HEK293 (cell line): ENCODE data around the gene KBTBD8.

Source experiments
- CTCF ChIA-PET: fragments of 350-600 bp; formaldehyde crosslinking; extraction: SDS; loops from one replicate; lab custom pipeline; 2021; ENCODE audit warnings: antibody characterized with exemption; lab: Yijun Ruan, JAX
- POLR2A ChIA-PET: fragments of 300-600 bp; formaldehyde crosslinking; extraction: SDS; loops from one replicate; lab custom pipeline; 2020; ENCODE audit warnings: antibody characterized with exemption, inconsistent platforms; lab: Yijun Ruan, JAX
- H3K27ac ChIP-seq: fragments of 200-500 bp; sonication (Bioruptor generic); 2 replicates; pipeline ENCODE4 v1.5.1; 2014; ENCODE audit warnings: low read depth, low read length, control low read depth, inconsistent platforms; ENCODE audit errors: extremely low read depth
- H3K36me3 ChIP-seq, 2 experiments: fragments of 200-500 bp in 1 of 2; sonication (Bioruptor generic) in 1 of 2; 1 replicate in 1 of 2; 2 replicates in 1 of 2; pipeline ENCODE4 v1.5.1; 2014 to 2017; ENCODE audit warnings: inconsistent platforms in 2 of 2, low read length in 2 of 2; ENCODE audit not compliant: control insufficient read depth in 2 of 2, insufficient read depth in 1 of 2
- H3K4me1 ChIP-seq: fragments of 200-500 bp; sonication (Bioruptor generic); 2 replicates; pipeline ENCODE4 v1.5.1; 2014; ENCODE audit warnings: mild to moderate bottlenecking, low read length, inconsistent platforms; ENCODE audit not compliant: control insufficient read depth, insufficient read depth
- H3K4me3 ChIP-seq: 2 replicates; pipeline ENCODE4 v1.5.1; 2011; ENCODE audit warnings: low read depth, mild to moderate bottlenecking, control low read depth, low read length, moderate library complexity
- H3K9me3 ChIP-seq: fragments of 200-500 bp; sonication (Bioruptor generic); 2 replicates; pipeline ENCODE4 v1.5.1; 2014; ENCODE audit warnings: low read depth, low read length, inconsistent platforms; ENCODE audit not compliant: control insufficient read depth, insufficient read depth
- IKZF3 ChIP-seq: fragments of 450-650 bp; IDR thresholded peaks from 2 replicates; pipeline ENCODE4 v1.5.0; 2018; ENCODE audit warnings: missing biosample characterization, mild to moderate bottlenecking, missing genetic modification characterization, moderate library complexity
- MYNN ChIP-seq: fragments of 450-650 bp; formaldehyde crosslinking; IDR thresholded peaks from 2 replicates; pipeline ENCODE4 v1.5.1; 2016; ENCODE audit warnings: missing biosample characterization, missing genetic modification characterization, borderline replicate concordance
- SALL2 ChIP-seq: fragments of 450-650 bp; formaldehyde crosslinking; IDR thresholded peaks from 2 replicates; pipeline ENCODE4 v1.5.0; 2017; ENCODE audit warnings: missing biosample characterization, mild to moderate bottlenecking, missing genetic modification characterization, borderline replicate concordance
- ZBTB17 ChIP-seq: fragments of 450-650 bp; formaldehyde crosslinking; IDR thresholded peaks from 2 replicates; pipeline ENCODE4 v1.5.1; 2016; ENCODE audit warnings: missing biosample characterization, missing genetic modification characterization
- ZFP3 ChIP-seq: fragments of 450-650 bp; formaldehyde crosslinking; IDR thresholded peaks from 2 replicates; pipeline ENCODE4 v1.5.1; 2016; ENCODE audit warnings: low read depth, missing biosample characterization, missing genetic modification characterization
- ZNF121 ChIP-seq: fragments of 450-650 bp; formaldehyde crosslinking; IDR thresholded peaks from 2 replicates; pipeline ENCODE4 v1.5.1; 2016; ENCODE audit warnings: missing biosample characterization, missing genetic modification characterization
- ZNF132 ChIP-seq: fragments of 450-650 bp; formaldehyde crosslinking; IDR thresholded peaks from 2 replicates; pipeline ENCODE4 v1.5.1; 2017; ENCODE audit warnings: missing biosample characterization, missing genetic modification characterization, borderline replicate concordance
- ZNF324 ChIP-seq: fragments of 450-650 bp; formaldehyde crosslinking; IDR thresholded peaks from 2 replicates; pipeline ENCODE4 v1.5.1; 2016; ENCODE audit warnings: missing biosample characterization, missing genetic modification characterization
- ZNF335 ChIP-seq: fragments of 450-650 bp; formaldehyde crosslinking; conservative IDR thresholded peaks from 2 replicates; pipeline ENCODE4 v1.5.1; 2016; ENCODE audit warnings: missing biosample characterization, missing genetic modification characterization
- ZNF404 ChIP-seq: fragments of 450-650 bp; formaldehyde crosslinking; IDR thresholded peaks from 2 replicates; pipeline ENCODE4 v1.5.1; 2017; ENCODE audit warnings: missing biosample characterization, missing genetic modification characterization
- ZNF423 ChIP-seq: fragments of 450-650 bp; formaldehyde crosslinking; IDR thresholded peaks from 2 replicates; pipeline ENCODE4 v1.5.1; 2016; ENCODE audit warnings: missing biosample characterization, missing genetic modification characterization
- ZNF433 ChIP-seq: fragments of 450-650 bp; formaldehyde crosslinking; IDR thresholded peaks from 2 replicates; pipeline ENCODE4 v1.5.1; 2016; ENCODE audit warnings: missing biosample characterization, missing genetic modification characterization, low read depth
- ZNF510 ChIP-seq: fragments of 450-650 bp; formaldehyde crosslinking; IDR thresholded peaks from 2 replicates; pipeline ENCODE4 v1.5.1; 2018; ENCODE audit warnings: mild to moderate bottlenecking, missing genetic modification characterization, missing biosample characterization; ENCODE audit not compliant: insufficient replicate concordance
- ZNF544 ChIP-seq: fragments of 450-650 bp; formaldehyde crosslinking; IDR thresholded peaks from 2 replicates; pipeline ENCODE4 v1.5.0; 2017; ENCODE audit warnings: missing biosample characterization, missing genetic modification characterization
- ZNF555 ChIP-seq: fragments of 450-650 bp; formaldehyde crosslinking; conservative IDR thresholded peaks from 2 replicates; pipeline ENCODE4 v1.5.1; 2017; ENCODE audit warnings: missing biosample characterization, mild to moderate bottlenecking, missing genetic modification characterization, inconsistent platforms
- ZNF560 ChIP-seq: fragments of 450-650 bp; formaldehyde crosslinking; IDR thresholded peaks from 2 replicates; pipeline ENCODE4 v1.5.1; 2017; ENCODE audit warnings: missing biosample characterization, missing genetic modification characterization, borderline replicate concordance
- ZNF585B ChIP-seq: fragments of 450-650 bp; formaldehyde crosslinking; IDR thresholded peaks from 2 replicates; pipeline ENCODE4 v1.5.1; 2016; ENCODE audit warnings: missing biosample characterization, missing genetic modification characterization
- ZNF600 ChIP-seq: fragments of 450-650 bp; formaldehyde crosslinking; IDR thresholded peaks from 2 replicates; pipeline ENCODE4 v1.5.1; 2016; ENCODE audit warnings: missing biosample characterization, missing genetic modification characterization
- ZNF629 ChIP-seq: fragments of 450-650 bp; formaldehyde crosslinking; IDR thresholded peaks from 2 replicates; pipeline ENCODE4 v1.5.1; 2017; ENCODE audit warnings: missing biosample characterization, missing genetic modification characterization
- TF ChIP-seq, protein P1 (sequence below): fragments of 450-650 bp; formaldehyde crosslinking; IDR thresholded peaks from 2 replicates; pipeline ENCODE4 v1.5.1; 2016; ENCODE audit warnings: missing biosample characterization, missing genetic modification characterization
- TF ChIP-seq, protein P2 (sequence below): fragments of 450-650 bp; formaldehyde crosslinking; IDR thresholded peaks from 2 replicates; pipeline ENCODE4 v1.5.1; 2017; ENCODE audit warnings: missing biosample characterization, mild to moderate bottlenecking, missing genetic modification characterization, moderate library complexity
- TF ChIP-seq, protein P3 (sequence below): fragments of 450-650 bp; formaldehyde crosslinking; IDR thresholded peaks from 2 replicates; pipeline ENCODE4 v1.5.1; 2017; ENCODE audit warnings: missing biosample characterization, missing genetic modification characterization
- TF ChIP-seq, protein P4 (sequence below): fragments of 450-650 bp; formaldehyde crosslinking; IDR thresholded peaks from 2 replicates; pipeline ENCODE4 v1.5.1; 2016; ENCODE audit warnings: missing biosample characterization, missing genetic modification characterization
- TF ChIP-seq, protein P5 (sequence below): fragments of 450-650 bp; formaldehyde crosslinking; IDR thresholded peaks from 2 replicates; pipeline ENCODE4 v1.5.1; 2017; ENCODE audit warnings: missing biosample characterization, missing genetic modification characterization

Gene KBTBD8

DNA sequence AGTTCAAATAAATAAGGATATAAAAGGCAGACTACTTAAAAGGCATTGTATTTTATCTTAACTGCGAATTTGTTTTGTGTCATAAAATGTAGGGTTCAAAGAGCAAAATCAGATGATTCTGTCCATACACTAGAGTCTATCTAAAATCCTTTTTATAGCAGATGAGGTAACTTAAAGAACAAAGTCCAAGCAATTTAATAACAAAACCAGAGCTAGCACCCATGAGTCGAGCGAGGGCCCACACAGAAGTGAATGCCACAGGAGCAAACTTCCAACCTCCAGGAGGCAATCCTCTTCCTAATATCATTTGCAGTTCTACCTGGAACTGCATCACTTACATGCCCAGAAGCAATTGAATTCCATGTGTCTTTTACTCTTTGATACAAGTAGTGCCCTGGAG, 35.4 kb upstream of the KBTBD8 start:
- no peaks in the 10 kb centered on the region for H3K4me1 ChIP-seq
- POLR2A ChIA-PET = no interaction called here
- TF ChIP-seq ZNF560 (no peak), ZNF600 (tag by site-specific recombination) (no peak), ZBTB17 (tag by site-specific recombination) (no peak), MYNN (no peak), ZNF324 (tag by site-specific recombination) (no peak), ZNF433 (tag by site-specific recombination) (no peak), SALL2 (tag by site-specific recombination) (no peak), ZNF555 (tag by site-specific recombination) (no peak), ZNF335 (tag by site-specific recombination) (no peak), ZNF629 (tag by site-specific recombination) (no peak), ZNF510 (no peak), ZNF132 (tag by site-specific recombination) (no peak), ZFP3 (tag by site-specific recombination) (no peak), ZNF423 (tag by site-specific recombination) (no peak), IKZF3 (tag by site-specific recombination) (no peak), ZNF404 (tag by site-specific recombination) (no peak)
- TF ChIP-seq, protein P1, sequence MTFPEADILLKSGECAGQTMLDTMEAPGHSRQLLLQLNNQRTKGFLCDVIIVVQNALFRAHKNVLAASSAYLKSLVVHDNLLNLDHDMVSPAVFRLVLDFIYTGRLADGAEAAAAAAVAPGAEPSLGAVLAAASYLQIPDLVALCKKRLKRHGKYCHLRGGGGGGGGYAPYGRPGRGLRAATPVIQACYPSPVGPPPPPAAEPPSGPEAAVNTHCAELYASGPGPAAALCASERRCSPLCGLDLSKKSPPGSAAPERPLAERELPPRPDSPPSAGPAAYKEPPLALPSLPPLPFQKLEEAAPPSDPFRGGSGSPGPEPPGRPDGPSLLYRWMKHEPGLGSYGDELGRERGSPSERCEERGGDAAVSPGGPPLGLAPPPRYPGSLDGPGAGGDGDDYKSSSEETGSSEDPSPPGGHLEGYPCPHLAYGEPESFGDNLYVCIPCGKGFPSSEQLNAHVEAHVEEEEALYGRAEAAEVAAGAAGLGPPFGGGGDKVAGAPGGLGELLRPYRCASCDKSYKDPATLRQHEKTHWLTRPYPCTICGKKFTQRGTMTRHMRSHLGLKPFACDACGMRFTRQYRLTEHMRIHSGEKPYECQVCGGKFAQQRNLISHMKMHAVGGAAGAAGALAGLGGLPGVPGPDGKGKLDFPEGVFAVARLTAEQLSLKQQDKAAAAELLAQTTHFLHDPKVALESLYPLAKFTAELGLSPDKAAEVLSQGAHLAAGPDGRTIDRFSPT (tag by site-specific recombination) = no peak
- TF ChIP-seq, protein P2, sequence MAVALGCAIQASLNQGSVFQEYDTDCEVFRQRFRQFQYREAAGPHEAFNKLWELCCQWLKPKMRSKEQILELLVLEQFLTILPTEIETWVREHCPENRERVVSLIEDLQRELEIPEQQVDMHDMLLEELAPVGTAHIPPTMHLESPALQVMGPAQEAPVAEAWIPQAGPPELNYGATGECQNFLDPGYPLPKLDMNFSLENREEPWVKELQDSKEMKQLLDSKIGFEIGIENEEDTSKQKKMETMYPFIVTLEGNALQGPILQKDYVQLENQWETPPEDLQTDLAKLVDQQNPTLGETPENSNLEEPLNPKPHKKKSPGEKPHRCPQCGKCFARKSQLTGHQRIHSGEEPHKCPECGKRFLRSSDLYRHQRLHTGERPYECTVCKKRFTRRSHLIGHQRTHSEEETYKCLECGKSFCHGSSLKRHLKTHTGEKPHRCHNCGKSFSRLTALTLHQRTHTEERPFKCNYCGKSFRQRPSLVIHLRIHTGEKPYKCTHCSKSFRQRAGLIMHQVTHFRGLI = no peak
- TF ChIP-seq, protein P3, sequence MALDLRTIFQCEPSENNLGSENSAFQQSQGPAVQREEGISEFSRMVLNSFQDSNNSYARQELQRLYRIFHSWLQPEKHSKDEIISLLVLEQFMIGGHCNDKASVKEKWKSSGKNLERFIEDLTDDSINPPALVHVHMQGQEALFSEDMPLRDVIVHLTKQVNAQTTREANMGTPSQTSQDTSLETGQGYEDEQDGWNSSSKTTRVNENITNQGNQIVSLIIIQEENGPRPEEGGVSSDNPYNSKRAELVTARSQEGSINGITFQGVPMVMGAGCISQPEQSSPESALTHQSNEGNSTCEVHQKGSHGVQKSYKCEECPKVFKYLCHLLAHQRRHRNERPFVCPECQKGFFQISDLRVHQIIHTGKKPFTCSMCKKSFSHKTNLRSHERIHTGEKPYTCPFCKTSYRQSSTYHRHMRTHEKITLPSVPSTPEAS (tag by site-specific recombination) = no peak
- TF ChIP-seq, protein P4, sequence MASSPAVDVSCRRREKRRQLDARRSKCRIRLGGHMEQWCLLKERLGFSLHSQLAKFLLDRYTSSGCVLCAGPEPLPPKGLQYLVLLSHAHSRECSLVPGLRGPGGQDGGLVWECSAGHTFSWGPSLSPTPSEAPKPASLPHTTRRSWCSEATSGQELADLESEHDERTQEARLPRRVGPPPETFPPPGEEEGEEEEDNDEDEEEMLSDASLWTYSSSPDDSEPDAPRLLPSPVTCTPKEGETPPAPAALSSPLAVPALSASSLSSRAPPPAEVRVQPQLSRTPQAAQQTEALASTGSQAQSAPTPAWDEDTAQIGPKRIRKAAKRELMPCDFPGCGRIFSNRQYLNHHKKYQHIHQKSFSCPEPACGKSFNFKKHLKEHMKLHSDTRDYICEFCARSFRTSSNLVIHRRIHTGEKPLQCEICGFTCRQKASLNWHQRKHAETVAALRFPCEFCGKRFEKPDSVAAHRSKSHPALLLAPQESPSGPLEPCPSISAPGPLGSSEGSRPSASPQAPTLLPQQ = no peak
- TF ChIP-seq, all 188 proteins: peak for 0
- no peak overlapping the region for H3K4me3 ChIP-seq
- CTCF ChIA-PET = no interaction called here
- no peak overlapping the region for H3K27ac ChIP-seq
- no peaks in the 10 kb centered on the region for H3K36me3 ChIP-seq
- no peaks in the 10 kb centered on the region for H3K9me3 ChIP-seq

DNA sequence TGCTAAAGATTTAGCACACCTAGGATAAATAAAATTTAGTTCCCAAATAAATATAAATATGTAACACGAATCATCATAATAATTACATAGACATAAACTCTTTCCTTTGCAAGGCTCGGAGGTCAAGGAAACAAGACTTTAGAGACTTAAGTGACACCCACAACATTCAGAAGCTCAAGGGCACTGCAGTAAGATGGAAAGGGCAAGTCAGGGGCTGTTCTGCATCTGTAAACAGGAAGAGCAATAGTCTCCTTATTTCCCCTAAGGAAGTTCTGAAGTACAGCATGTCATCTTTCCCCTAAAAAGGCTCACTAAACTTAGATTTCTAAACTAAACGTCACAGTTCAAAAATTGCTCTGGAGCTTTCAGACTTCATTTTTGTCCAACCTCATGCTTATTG, 26.9 kb upstream of the KBTBD8 start:
- H3K36me3 ChIP-seq = no peaks in the 10 kb centered on the region
- no peak overlapping the region for H3K4me3 ChIP-seq
- CTCF ChIA-PET = interaction anchor here (0.6 to 4.1 kb wide), 16 partner anchors 11 to 1974 kb away, joined by 3 to 21 read pairs (median 4); partner anchors contain the start of gene KBTBD8
- H3K4me1 ChIP-seq = no peaks in the 10 kb centered on the region
- POLR2A ChIA-PET = no interaction called here
- H3K9me3 ChIP-seq = no peaks in the 10 kb centered on the region
- TF ChIP-seq, protein P5, sequence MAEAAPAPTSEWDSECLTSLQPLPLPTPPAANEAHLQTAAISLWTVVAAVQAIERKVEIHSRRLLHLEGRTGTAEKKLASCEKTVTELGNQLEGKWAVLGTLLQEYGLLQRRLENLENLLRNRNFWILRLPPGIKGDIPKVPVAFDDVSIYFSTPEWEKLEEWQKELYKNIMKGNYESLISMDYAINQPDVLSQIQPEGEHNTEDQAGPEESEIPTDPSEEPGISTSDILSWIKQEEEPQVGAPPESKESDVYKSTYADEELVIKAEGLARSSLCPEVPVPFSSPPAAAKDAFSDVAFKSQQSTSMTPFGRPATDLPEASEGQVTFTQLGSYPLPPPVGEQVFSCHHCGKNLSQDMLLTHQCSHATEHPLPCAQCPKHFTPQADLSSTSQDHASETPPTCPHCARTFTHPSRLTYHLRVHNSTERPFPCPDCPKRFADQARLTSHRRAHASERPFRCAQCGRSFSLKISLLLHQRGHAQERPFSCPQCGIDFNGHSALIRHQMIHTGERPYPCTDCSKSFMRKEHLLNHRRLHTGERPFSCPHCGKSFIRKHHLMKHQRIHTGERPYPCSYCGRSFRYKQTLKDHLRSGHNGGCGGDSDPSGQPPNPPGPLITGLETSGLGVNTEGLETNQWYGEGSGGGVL (tag by site-specific recombination) = no peak
- TF ChIP-seq ZNF544 (tag by site-specific recombination) = no peak
- TF ChIP-seq ZNF121 (tag by site-specific recombination) = no peak
- no peak for TF ChIP-seq ZNF585B (tag by site-specific recombination)
- TF ChIP-seq, all 188 proteins: peak for 0
- H3K27ac ChIP-seq = no peak overlapping the region
